AG04449 (cell line): ENCODE results near the gene TSPAN15.

Experiments
- CTCF ChIA-PET: fragments of 350-600 bp; formaldehyde crosslinking; extraction: SDS; loops from one replicate; lab custom pipeline; 2021; ENCODE audit warnings: antibody characterized with exemption; lab: Yijun Ruan, JAX
- POLR2A ChIA-PET: fragments of 400-600, 350-600 bp; formaldehyde crosslinking; extraction: SDS; loops from one replicate; lab custom pipeline; 2020; ENCODE audit warnings: antibody characterized with exemption, inconsistent platforms; lab: Yijun Ruan, JAX
- DNase-seq: peaks from one replicate; pipeline ENCODE4 v3.0.0-alpha.2; 2010; ENCODE audit warnings: low read depth, low spot score
- H3K4me3 ChIP-seq: 2 replicates; pipeline ENCODE4 v1.5.1; 2011; ENCODE audit warnings: low read depth, mild to moderate bottlenecking, control low read depth, low read length
- TF ChIP-seq, protein P1 (sequence below): IDR thresholded peaks from one replicate; pipeline ENCODE4 v1.5.1; 2011; ENCODE audit warnings: mild to moderate bottlenecking, moderate library complexity, low read length, control low read depth, inconsistent platforms; ENCODE audit not compliant: insufficient read depth; ENCODE audit errors: missing control alignments

TSPAN15 gene

DNA sequence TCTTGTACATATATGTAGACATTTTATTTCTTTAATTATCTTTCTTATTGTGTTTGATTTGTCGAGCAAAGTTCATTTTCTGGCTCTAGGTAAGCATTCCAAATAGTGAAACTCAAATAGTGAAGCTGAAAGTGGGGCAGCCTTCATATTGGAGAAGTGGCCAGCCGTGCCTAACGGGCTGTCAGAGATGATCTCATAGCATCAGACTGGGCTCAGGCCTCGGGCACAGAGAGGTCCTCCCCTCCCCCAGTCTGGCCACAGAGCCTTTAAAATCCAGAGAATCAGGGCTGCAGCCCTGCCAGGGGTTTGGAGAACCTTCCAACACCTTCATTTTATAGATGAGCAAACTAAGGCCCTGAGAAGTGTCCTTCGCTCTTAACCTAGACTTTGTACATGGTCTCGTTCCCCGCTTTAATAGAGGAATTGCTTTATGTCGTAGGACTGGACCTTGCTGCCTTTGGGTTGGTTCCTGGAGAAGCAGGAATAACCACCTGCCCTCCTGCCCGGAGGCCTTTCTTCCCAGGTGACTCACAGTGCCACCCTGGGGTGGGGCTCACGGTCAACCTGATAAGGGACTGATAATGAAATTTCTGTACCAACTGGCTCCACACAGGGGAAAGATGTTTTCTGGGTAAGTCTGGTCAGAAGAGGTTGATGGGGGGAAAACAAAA is 7.3 kb downstream of the TSPAN15 start:
- ChIA-PET CTCF (interaction anchor here (0.8 to 1.0 kb wide), 3 partner anchors 9 to 31 kb away, joined by 3 to 5 read pairs (median 3); no protein-coding TSS in a partner anchor), POLR2A (no interaction called here)
- no peak for DNase-seq
- H3K4me3 ChIP-seq = no peak overlapping the region
- TF ChIP-seq, protein P1, sequence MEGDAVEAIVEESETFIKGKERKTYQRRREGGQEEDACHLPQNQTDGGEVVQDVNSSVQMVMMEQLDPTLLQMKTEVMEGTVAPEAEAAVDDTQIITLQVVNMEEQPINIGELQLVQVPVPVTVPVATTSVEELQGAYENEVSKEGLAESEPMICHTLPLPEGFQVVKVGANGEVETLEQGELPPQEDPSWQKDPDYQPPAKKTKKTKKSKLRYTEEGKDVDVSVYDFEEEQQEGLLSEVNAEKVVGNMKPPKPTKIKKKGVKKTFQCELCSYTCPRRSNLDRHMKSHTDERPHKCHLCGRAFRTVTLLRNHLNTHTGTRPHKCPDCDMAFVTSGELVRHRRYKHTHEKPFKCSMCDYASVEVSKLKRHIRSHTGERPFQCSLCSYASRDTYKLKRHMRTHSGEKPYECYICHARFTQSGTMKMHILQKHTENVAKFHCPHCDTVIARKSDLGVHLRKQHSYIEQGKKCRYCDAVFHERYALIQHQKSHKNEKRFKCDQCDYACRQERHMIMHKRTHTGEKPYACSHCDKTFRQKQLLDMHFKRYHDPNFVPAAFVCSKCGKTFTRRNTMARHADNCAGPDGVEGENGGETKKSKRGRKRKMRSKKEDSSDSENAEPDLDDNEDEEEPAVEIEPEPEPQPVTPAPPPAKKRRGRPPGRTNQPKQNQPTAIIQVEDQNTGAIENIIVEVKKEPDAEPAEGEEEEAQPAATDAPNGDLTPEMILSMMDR = no peak

DNA sequence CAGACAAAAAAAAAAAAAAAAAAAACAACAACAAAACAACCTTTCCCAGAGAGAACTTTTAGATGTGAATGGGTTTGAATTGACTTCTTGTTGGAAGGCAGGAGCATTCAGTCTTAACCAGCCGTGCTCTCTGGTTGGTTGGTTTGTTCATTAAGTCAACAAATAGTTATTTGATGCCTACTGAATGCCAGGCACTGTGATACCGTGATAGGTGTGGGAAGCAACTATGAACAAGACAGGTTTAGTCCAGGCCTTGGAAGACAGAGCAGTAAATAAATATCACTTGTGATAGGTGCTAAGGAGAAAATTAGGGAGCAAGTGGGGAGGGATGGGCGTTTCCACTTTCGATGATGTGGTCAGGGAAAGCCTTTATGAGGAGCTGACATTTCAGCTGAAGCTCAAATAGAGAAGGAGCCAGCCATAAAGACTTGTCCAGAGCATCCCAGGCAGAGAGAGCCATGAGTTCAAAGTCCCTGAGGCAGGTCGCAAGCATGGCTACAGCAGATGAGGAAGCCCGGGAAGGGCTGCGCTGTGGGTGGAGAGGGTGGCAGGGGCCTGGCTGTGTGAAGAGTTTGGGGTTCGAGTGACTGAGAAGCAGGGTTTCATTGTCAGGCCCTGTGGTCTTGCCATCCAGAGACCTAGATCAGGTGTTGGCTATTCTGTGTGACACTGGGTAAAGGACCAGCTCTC is 8.0 kb downstream of the TSPAN15 start:
- ChIA-PET CTCF (interaction anchor here (1.0 kb wide), 1 partner anchor 9 kb away, joined by 3 read pairs; no protein-coding TSS in a partner anchor), POLR2A (no interaction called here)
- no peak for DNase-seq
- TF ChIP-seq, protein P1 = no peak
- H3K4me3 ChIP-seq = no peak overlapping the region

DNA sequence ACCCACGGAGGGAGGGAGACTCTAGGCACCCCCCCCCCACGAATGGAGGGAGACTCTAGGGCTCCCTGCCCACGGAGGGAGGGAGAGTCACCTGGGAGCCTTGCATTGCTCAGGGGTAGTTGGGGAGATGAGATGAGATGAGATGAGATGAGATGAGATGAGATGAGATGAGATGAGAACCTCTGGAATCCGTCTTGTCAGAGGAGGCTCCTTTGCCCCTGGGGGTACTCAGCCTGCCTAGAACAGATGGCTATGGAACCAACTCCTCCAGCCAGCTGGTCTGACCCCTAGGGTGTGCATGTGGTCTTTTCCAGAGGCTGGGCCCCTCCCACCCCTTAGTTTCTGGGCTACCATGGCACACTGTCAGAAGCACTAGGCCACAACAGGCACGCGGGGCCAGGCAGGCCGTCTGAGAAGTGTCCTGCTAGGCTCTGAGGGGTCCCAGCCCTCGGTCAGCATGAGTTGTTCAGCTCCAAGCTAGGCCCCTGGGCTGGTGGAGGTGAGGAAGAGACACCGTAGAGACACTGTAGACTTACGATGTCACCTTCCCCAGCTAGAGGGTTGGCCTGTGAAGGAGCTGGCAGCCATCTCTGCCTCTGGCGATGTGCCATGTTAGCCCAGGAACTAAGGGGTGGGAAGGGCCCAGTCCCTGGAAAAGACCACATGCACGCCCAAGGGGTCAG is 8.8 kb downstream of the TSPAN15 start:
- TF ChIP-seq, protein P1 = no peak
- POLR2A ChIA-PET = no interaction called here
- H3K4me3 ChIP-seq = no peak overlapping the region
- no peak for DNase-seq
- CTCF ChIA-PET = interaction anchor here (1.0 kb wide), 1 partner anchor 10 kb away, joined by 3 read pairs; no protein-coding TSS in a partner anchor

DNA sequence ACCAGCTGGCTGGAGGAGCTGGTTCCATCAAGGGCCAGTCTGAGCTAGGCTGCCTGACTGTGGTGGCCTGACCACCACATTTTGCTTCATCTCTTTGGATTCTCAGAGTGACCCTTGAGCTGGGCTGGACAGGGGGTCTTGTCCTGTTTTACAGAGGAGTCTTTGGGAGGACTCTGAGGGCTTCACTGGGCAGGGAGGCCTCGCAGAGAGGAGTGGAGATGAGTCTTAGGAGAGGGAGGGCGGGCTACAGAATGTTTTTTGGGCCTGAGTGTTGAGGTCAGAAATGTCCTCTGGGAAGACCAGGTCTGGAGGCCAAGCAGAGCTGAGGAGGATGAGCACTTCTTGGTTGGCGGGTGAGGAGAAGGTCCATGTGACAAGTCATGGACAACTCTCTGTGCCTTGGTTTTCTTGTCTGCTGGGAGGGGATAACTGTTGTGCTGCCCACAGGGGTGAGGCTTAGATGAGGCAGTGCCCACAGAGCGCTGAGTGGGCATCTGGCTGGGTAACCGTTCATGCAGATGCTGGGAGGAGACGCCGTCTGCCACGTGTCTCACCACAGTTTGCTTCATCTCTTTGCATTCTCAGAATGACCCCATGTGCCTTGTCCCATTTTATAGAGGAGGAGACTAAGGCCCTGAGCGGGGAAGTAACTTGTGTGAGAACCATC is 9.4 kb downstream of the TSPAN15 start:
- TF ChIP-seq, protein P1 = no peak
- H3K4me3 ChIP-seq = no peak overlapping the region
- no peak for DNase-seq
- CTCF ChIA-PET = no interaction called here
- POLR2A ChIA-PET = no interaction called here

DNA sequence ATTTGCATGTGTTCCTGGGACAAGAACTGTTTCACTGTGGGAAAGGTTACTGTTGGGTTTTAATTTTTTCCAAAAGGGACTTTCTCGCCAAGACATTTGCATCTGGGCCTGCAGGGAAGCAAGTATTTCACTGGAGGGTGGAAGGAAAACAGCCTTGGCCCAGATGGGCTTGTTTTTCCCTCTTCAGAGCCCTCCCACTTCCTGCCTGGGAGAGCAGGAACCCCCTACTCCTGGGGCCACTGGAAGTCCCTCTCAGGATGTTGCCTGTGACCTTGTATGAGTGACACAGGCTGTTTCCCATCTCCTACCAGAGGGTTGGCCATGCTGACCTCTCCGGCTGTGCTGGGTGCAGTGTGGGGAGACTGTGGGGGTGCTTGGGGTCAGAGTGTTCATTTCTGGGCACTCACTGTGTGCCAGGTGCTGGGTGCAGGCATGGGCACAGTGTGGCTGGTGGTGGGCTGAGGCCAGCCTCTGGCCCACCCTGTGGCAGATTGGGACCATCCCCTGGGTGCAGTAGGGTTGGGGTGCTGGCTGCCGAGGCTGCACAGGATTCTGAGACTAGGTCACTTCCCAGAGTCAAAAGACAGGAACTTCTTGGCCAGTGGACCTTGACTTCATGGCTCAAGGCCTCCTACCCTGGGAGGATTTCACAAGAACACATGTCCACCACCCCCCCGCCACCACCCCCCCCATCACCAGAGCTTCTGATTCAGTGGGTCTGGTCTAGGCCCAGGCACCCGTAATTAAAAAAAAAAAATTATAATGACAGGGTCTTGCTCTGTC is 10.2 kb downstream of the TSPAN15 start:
- TF ChIP-seq, protein P1 = no peak
- H3K4me3 ChIP-seq = no peak overlapping the region
- DNase-seq = no peak
- CTCF ChIA-PET = interaction anchor here (1.2 kb wide), 1 partner anchor 10 kb away, joined by 3 read pairs; no protein-coding TSS in a partner anchor
- POLR2A ChIA-PET = no interaction called here
